Astrocyte (in vitro differentiated cells and primary cell): ENCODE data around the gene SHANK1.
A peak's percentile ranks its signal among the peaks of the same experiment; 100 is the strongest.

Experiments used
- CTCF ChIP-seq: IDR thresholded peaks from 2 replicates; pipeline ENCODE4 v1.5.1; 2011; ENCODE audit warnings: low read depth, mild to moderate bottlenecking, inconsistent platforms, low read length, moderate library complexity; ENCODE audit not compliant: insufficient read depth
- EZH2 ChIP-seq: IDR thresholded peaks from 2 replicates; pipeline ENCODE4 v1.6.1; 2012; ENCODE audit warnings: mild to moderate bottlenecking, low read length, inconsistent platforms; ENCODE audit not compliant: insufficient read depth

- TF ChIP-seq CTCF (no peak), EZH2 (peak; percentile 27)
Measured at GRCh38 chr19:50668416-50668815, 51.2 kb downstream of the SHANK1 start.
